Stomach (tissue), 9 donors: ENCODE data around the gene KDM2A. TPM values are rescaled to one million over a fixed set of nuclear protein-coding genes. Genes with fewer than 3 reads are reported as not detected.

ENCODE experiments used
- DNase-seq, 2 donors: peaks; one replicate each; pipeline versions ENCODE4 v3.0.0 to v3.0.0-alpha.2; 2013 to 2019
- H3K27ac ChIP-seq, 5 donors: fragments of 200-600 bp in 4 of 5; sonication (generic) in 4 of 5; one replicate each; pipeline ENCODE4 v1.5.1; 2013 to 2019; ENCODE audit warnings: mild to moderate bottlenecking in 1 of 5, moderate library complexity in 1 of 5
- H3K27me3 ChIP-seq, 3 donors: fragments of 200-600 bp; sonication (generic); one replicate each; pipeline ENCODE4 v1.5.1; 2017 to 2019; ENCODE audit warnings: mixed run types in 1 of 3
- H3K36me3 ChIP-seq, 4 donors: fragments of 200-600 bp; sonication (generic); 1 replicate in 3 of 4; 2 replicates in 1 of 4; pipeline ENCODE4 v1.5.1; 2016 to 2019
- H3K4me1 ChIP-seq, 4 donors: fragments of 200-600 bp; sonication (generic); one replicate each; pipeline ENCODE4 v1.5.1; 2016 to 2019
- H3K4me3 ChIP-seq, 4 donors: fragments of 200-600 bp; sonication (generic) in 3 of 4; one replicate each; pipeline ENCODE4 v1.5.1; 2016 to 2019; ENCODE audit warnings: mild to moderate bottlenecking in 1 of 4
- H3K9me3 ChIP-seq, 4 donors: fragments of 200-600 bp; sonication (generic); one replicate each; pipeline ENCODE4 v1.5.1; 2016 to 2019
- CTCF ChIP-seq, 7 experiments: fragments of 450-650 bp in 4 of 7; fragments of 200-600 bp in 3 of 7; sonication (generic) in 3 of 7; IDR thresholded peaks; one replicate each; pipeline ENCODE4 v1.5.1; 2016 to 2019; ENCODE audit warnings: antibody characterized with exemption in 7 of 7, control low read depth in 2 of 7, mild to moderate bottlenecking in 1 of 7
- EP300 ChIP-seq: sonication (generic); formaldehyde crosslinking; IDR thresholded peaks from one replicate; pipeline ENCODE4 v1.6.1; 2017; ENCODE audit warnings: antibody characterized with exemption
- POLR2A ChIP-seq, 4 donors: fragments of 450-650 bp; IDR thresholded peaks; one replicate each; pipeline ENCODE4 v1.6.1; 2016; ENCODE audit warnings: antibody characterized with exemption in 4 of 4, control low read depth in 2 of 4, mild to moderate bottlenecking in 1 of 4, moderate library complexity in 1 of 4
- POLR2AphosphoS5 ChIP-seq, 3 donors: sonication (generic); formaldehyde crosslinking; IDR thresholded peaks; one replicate each; pipeline ENCODE4 v1.6.1; 2016; ENCODE audit warnings: antibody characterized with exemption in 3 of 3
- WGBS, 5 donors: extraction: QIAGEN DNeasy Blood & Tissue Kit in 3 of 5; methylation state at CpG; one replicate each; pipeline versions ENCODE4 v1.1.5 to v1.1.7; 2013 to 2018; 5-methylcytosine and 5-hydroxymethylcytosine counted together
- intact Hi-C: fragments of 100-400 bp; cut with DNase I; formaldehyde crosslinking; loops from one replicate; pipeline ENCODE4 v1.15.1; 2023; ENCODE audit warnings: low total_unique reads
- polyA plus RNA-seq, 3 donors: library from polyadenylated mRNA; stranded (reverse); fragments of 200-250 nt; gene quantifications; one replicate each; pipeline ENCODE4 v1.2.3, GENCODE V29; 2013
- total RNA-seq, 5 donors: library from RNA; depleted of rRNA; stranded (reverse); fragments of >200 nt; gene quantifications; one replicate each; pipeline versions ENCODE4 v1.1.0 to v1.2.3, GENCODE V29; 2014 to 2016
- donor health status: healthy with polysubstance abuse.
- donor health status: Bipolar disorder and iron deficiency.
- donor health status: healthy.

KDM2A gene
- total and polyA plus RNA-seq, 8 donors, result 15.4 to 125 (median 70.3) TPM

- DNase-seq, result no peak
- Histone ChIP-seq H3K9me3 (no peaks in the 10 kb centered on the region), H3K4me3 (no peak overlapping the region), H3K4me1 (peaks cover 0 to 22% (median 8%) of the 10 kb centered on the region in 4 donors), H3K36me3 (peaks cover 0 to 6% (median 0%) of the 10 kb centered on the region in 4 donors), H3K27me3 (peaks cover 0 to 16% (median 0%) of the 10 kb centered on the region in 3 donors), H3K27ac (no peak overlapping the region)
- no peak for TF ChIP-seq EP300
- no peak for TF ChIP-seq POLR2AphosphoS5 (IDR thresholded peaks at IDR 0.05)
- no peak for TF ChIP-seq CTCF (IDR thresholded peaks at IDR 0.05)
- TF ChIP-seq POLR2A (IDR thresholded peaks at IDR 0.05), result no peak
- intact Hi-C loops, result no loop called here
- 81 to 91% (median 89%) methylated on average over 9 of the region's 9 CpGs for WGBS, 5 donors
Measured at GRCh38 chr11:67073908-67074307, 45.2 kb upstream of the KDM2A start.

- no peak for DNase-seq
- Histone ChIP-seq H3K27me3 (peaks cover 0 to 16% (median 0%) of the 10 kb centered on the region in 3 donors), H3K4me1 (peaks cover 0 to 21% (median 7%) of the 10 kb centered on the region in 4 donors), H3K36me3 (peaks cover 0 to 6% (median 0%) of the 10 kb centered on the region in 4 donors), H3K4me3 (no peak overlapping the region), H3K27ac (no peak overlapping the region), H3K9me3 (no peaks in the 10 kb centered on the region)
- TF ChIP-seq EP300 (no peak), CTCF (IDR thresholded peaks at IDR 0.05) (no peak), POLR2A (IDR thresholded peaks at IDR 0.05) (no peak), POLR2AphosphoS5 (IDR thresholded peaks at IDR 0.05) (no peak)
- 84 to 96% (median 86%) methylated on average over 6 of the region's 6 CpGs for WGBS, 5 donors
- intact Hi-C loops, result no loop called here
Measured at GRCh38 chr11:67076202-67076601, 42.9 kb upstream of the KDM2A start.

- Histone ChIP-seq H3K4me3 (no peak overlapping the region), H3K36me3 (no peaks in the 10 kb centered on the region), H3K4me1 (peaks cover 10 to 28% (median 11%) of the 10 kb centered on the region in 4 donors), H3K9me3 (no peaks in the 10 kb centered on the region), H3K27ac (no peak overlapping the region), H3K27me3 (peaks cover 0 to 16% (median 0%) of the 10 kb centered on the region in 3 donors)
- 76 to 87% (median 86%) methylated on average over 6 of the region's 6 CpGs for WGBS, 5 donors
- intact Hi-C loops, result no loop called here
- TF ChIP-seq CTCF (IDR thresholded peaks at IDR 0.05) (no peak), EP300 (no peak), POLR2AphosphoS5 (IDR thresholded peaks at IDR 0.05) (no peak), POLR2A (IDR thresholded peaks at IDR 0.05) (no peak)
- DNase-seq, result no peak
Measured at GRCh38 chr11:67079065-67079705, 39.9 kb upstream of the KDM2A start.

- Histone ChIP-seq H3K4me3 (no peak overlapping the region), H3K36me3 (no peaks in the 10 kb centered on the region), H3K9me3 (no peaks in the 10 kb centered on the region), H3K4me1 (peaks cover 10 to 28% (median 11%) of the 10 kb centered on the region in 4 donors), H3K27me3 (peaks cover 0 to 15% (median 0%) of the 10 kb centered on the region in 3 donors), H3K27ac (no peak overlapping the region)
- 36 to 50% (median 38%) methylated on average over 20 of the region's 20 CpGs for WGBS, 5 donors
- peak in 1 of 2 donors; percentile 71 for DNase-seq
- intact Hi-C loops, result loop anchor here (10.0 kb wide), 1 partner anchor 83 kb away; no protein-coding TSS in a partner anchor
- TF ChIP-seq EP300 (no peak), CTCF (IDR thresholded peaks at IDR 0.05) (no peak), POLR2AphosphoS5 (IDR thresholded peaks at IDR 0.05) (no peak), POLR2A (IDR thresholded peaks at IDR 0.05) (no peak)
Measured at GRCh38 chr11:67082071-67082791, 36.8 kb upstream of the KDM2A start.
